NOMO-1 (cell line): ENCODE data around the gene RASL11B.

Experiments
- DNase-seq, 2 experiments: peaks; one replicate each; lab custom pipeline; 2025; ENCODE audit not compliant: unreplicated experiment in 2 of 2; lab: John Stamatoyannopoulos, UW

The RASL11B gene

GRCh38 chr4:52911684-52912294, 49.7 kb downstream of the RASL11B start:
- DNase-seq, result peak; percentile 8 to 50

GRCh38 chr4:52912608-52913007, 50.5 kb downstream of the RASL11B start:
- DNase-seq, result no peak

GRCh38 chr4:52914051-52914605, 52.0 kb downstream of the RASL11B start:
- DNase-seq, result no peak

DNA sequence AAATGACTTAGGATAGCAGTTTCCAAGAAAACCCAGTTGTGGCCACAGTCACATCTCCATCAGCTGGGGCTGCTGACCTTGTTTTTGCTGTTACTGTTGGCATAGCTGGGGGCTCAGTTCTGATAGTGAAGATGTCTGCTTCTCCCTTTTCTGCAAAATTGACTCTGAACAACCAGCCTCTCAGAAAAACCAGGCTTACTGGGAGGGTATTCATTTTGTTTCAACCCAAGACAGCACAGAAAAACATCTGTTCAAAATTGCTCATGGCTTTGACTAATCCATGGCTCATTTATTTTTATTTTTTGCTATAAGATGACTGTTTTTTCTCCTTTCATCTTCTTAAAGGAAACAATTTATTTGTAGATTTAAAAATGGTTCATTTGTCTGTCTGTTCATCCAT, 53.1 kb downstream of the RASL11B start:
- no peak for DNase-seq

DNA sequence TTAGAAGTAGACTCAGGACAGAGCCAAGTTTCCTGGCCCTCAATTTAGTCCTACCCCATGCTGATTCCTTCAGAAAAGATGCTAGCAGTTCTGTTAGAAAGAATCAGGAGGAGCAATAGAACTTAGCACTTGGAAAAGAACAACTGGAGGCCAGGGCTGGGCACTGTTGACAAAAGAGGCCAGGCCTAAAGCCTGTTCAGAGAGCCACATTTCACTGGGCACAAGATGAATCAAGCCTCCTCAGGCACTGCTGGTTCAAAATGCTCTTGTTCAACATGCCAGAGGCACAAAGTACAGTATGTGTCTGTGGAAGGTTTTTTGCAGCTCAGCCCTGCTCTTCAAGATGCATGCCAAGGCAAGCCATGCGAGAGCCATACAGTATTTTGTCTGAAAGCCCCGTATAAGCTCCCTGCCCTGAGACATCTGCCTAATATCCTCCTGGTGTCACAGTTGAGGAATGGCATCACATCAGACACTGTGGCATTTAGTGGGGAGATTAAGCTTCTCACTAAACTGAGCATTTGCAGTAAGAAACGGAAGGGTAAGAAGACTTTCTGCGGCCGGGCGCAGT, 53.7 kb downstream of the RASL11B start:
- DNase-seq, result no peak
